Measurements from ENCODE around the gene LDLRAP1. TPM values are rescaled to one million over a fixed set of nuclear protein-coding genes. Genes with fewer than 3 reads are reported as not detected.

Gene LDLRAP1
- total and polyA plus RNA-seq, 2 experiments from 2014 or later, result 23.6 to 26.9 TPM

- H3F3A ChIP-seq (ENCODE audit: insufficient read depth), result no peaks in the 10 kb centered on the region
- H3K4me3 ChIP-seq, result no peak overlapping the region
- in situ Hi-C loops (cut with MboI), result loop anchor here (10.0 kb wide), 1 partner anchor 109 kb away; no protein-coding TSS in a partner anchor
- no peak for DNase-seq
- H3K4me1 ChIP-seq (ENCODE audit: insufficient read depth), result no peaks in the 10 kb centered on the region
- TF ChIP-seq EZH2phosphoT487 (IDR thresholded peaks at IDR 0.05; ENCODE audit: insufficient read depth, low read depth), result no peak
- no peak for TF ChIP-seq EZH2 (IDR thresholded peaks at IDR 0.05; ENCODE audit: insufficient read depth, poor library complexity, severe bottlenecking)
- H3K36me3 ChIP-seq (ENCODE audit: low read depth), result no peaks in the 10 kb centered on the region
- H3K27ac ChIP-seq, result no peak overlapping the region
- no peaks in the 10 kb centered on the region for H3K9me2 ChIP-seq (ENCODE audit: insufficient read depth)
- no peak overlapping the region for H3K9ac ChIP-seq
- H3K4me2 ChIP-seq (ENCODE audit: unreplicated experiment), result no peak overlapping the region
- 80 to 87% methylated on average over 4 of the region's 4 CpGs for WGBS, 2 experiments (ENCODE audit: low coverage in 1 of 2, low lambda C conversion rate in 2 of 2, missing lambda C conversion rate in 2 of 2)
- H2AFZ ChIP-seq, result no peak overlapping the region
- H3K79me2 ChIP-seq (ENCODE audit: insufficient read depth), result no peaks in the 10 kb centered on the region
- H3K27me3 ChIP-seq (replicated peaks; ENCODE audit: insufficient read depth), result no peaks in the 10 kb centered on the region
- H4K20me1 ChIP-seq (ENCODE audit: insufficient read depth), result no peaks in the 10 kb centered on the region
- no peaks in the 10 kb centered on the region for H3K9me3 ChIP-seq (ENCODE audit: low read depth)
Measured at GRCh38 chr1:25513666-25514065, 29.7 kb upstream of the LDLRAP1 start.

- Histone ChIP-seq H3K4me1 (ENCODE audit: insufficient read depth) (no peaks in the 10 kb centered on the region), H3K36me3 (ENCODE audit: low read depth) (no peaks in the 10 kb centered on the region), H3K27me3 (replicated peaks; ENCODE audit: insufficient read depth) (no peaks in the 10 kb centered on the region), H3K9me2 (ENCODE audit: insufficient read depth) (no peaks in the 10 kb centered on the region), H3K4me2 (ENCODE audit: unreplicated experiment) (no peak overlapping the region), H3K9me3 (ENCODE audit: low read depth) (no peaks in the 10 kb centered on the region), H3K4me3 (no peak overlapping the region), H2AFZ (no peak overlapping the region), H4K20me1 (ENCODE audit: insufficient read depth) (no peaks in the 10 kb centered on the region), H3K27ac (no peak overlapping the region), H3K9ac (no peak overlapping the region), H3F3A (ENCODE audit: insufficient read depth) (peaks cover 3% of the 10 kb centered on the region; the same call in 1 of the 2 replicates), H3K79me2 (ENCODE audit: insufficient read depth) (no peaks in the 10 kb centered on the region)
- TF ChIP-seq EZH2 (IDR thresholded peaks at IDR 0.05; ENCODE audit: insufficient read depth, poor library complexity, severe bottlenecking) (no peak), EZH2phosphoT487 (IDR thresholded peaks at IDR 0.05; ENCODE audit: insufficient read depth, low read depth) (no peak)
- DNase-seq, result no peak
- WGBS, 2 experiments (ENCODE audit: low coverage in 1 of 2, low lambda C conversion rate in 2 of 2, missing lambda C conversion rate in 2 of 2), result 78 to 80% methylated on average over 6 of the region's 6 CpGs
- in situ Hi-C loops (cut with MboI), result loop anchor here (10.0 kb wide), 1 partner anchor 110 kb away; no protein-coding TSS in a partner anchor
Measured at GRCh38 chr1:25515033-25515432, 28.4 kb upstream of the LDLRAP1 start.

- Histone ChIP-seq H3K9ac (no peak overlapping the region), H3K79me2 (ENCODE audit: insufficient read depth) (no peaks in the 10 kb centered on the region), H3K4me1 (ENCODE audit: insufficient read depth) (no peaks in the 10 kb centered on the region), H3K27ac (no peak overlapping the region), H3K9me2 (ENCODE audit: insufficient read depth) (no peaks in the 10 kb centered on the region), H3K9me3 (ENCODE audit: low read depth) (no peaks in the 10 kb centered on the region), H2AFZ (no peak overlapping the region), H3K36me3 (ENCODE audit: low read depth) (no peaks in the 10 kb centered on the region), H3K27me3 (replicated peaks; ENCODE audit: insufficient read depth) (no peaks in the 10 kb centered on the region), H3K4me2 (ENCODE audit: unreplicated experiment) (no peak overlapping the region), H3F3A (ENCODE audit: insufficient read depth) (peaks cover 6% of the 10 kb centered on the region; the same call in 1 of the 2 replicates), H4K20me1 (ENCODE audit: insufficient read depth) (no peaks in the 10 kb centered on the region), H3K4me3 (no peak overlapping the region)
- in situ Hi-C loops (cut with MboI), result loop anchor here (10.0 kb wide), 1 partner anchor 112 kb away; no protein-coding TSS in a partner anchor
- no peak for DNase-seq
- TF ChIP-seq EZH2 (IDR thresholded peaks at IDR 0.05; ENCODE audit: insufficient read depth, poor library complexity, severe bottlenecking), result no peak
- TF ChIP-seq EZH2phosphoT487 (IDR thresholded peaks at IDR 0.05; ENCODE audit: insufficient read depth, low read depth), result no peak
- WGBS, 2 experiments (ENCODE audit: low coverage in 1 of 2, low lambda C conversion rate in 2 of 2, missing lambda C conversion rate in 2 of 2), result 40 to 47% methylated on average over 3 of the region's 3 CpGs
Measured at GRCh38 chr1:25516686-25517085, 26.7 kb upstream of the LDLRAP1 start.

- no peaks in the 10 kb centered on the region for H3K9me3 ChIP-seq (ENCODE audit: low read depth)
- 83 to 85% methylated on average over 33 of the region's 33 CpGs for WGBS, 2 experiments (ENCODE audit: low coverage in 1 of 2, low lambda C conversion rate in 2 of 2, missing lambda C conversion rate in 2 of 2)
- H2AFZ ChIP-seq, result no peak overlapping the region
- no peaks in the 10 kb centered on the region for H4K20me1 ChIP-seq (ENCODE audit: insufficient read depth)
- H3K4me1 ChIP-seq (ENCODE audit: insufficient read depth), result no peaks in the 10 kb centered on the region
- H3K79me2 ChIP-seq (ENCODE audit: insufficient read depth), result no peaks in the 10 kb centered on the region
- H3K9me2 ChIP-seq (ENCODE audit: insufficient read depth), result no peaks in the 10 kb centered on the region
- in situ Hi-C loops (cut with MboI), result loop anchor here (10.0 kb wide), 1 partner anchor 113 kb away; no protein-coding TSS in a partner anchor
- H3K27me3 ChIP-seq (replicated peaks; ENCODE audit: insufficient read depth), result no peaks in the 10 kb centered on the region
- peaks cover 6% of the 10 kb centered on the region; the same call in 1 of the 2 replicates for H3F3A ChIP-seq (ENCODE audit: insufficient read depth)
- no peak for DNase-seq
- TF ChIP-seq EZH2 (IDR thresholded peaks at IDR 0.05; ENCODE audit: insufficient read depth, poor library complexity, severe bottlenecking) (no peak), EZH2phosphoT487 (IDR thresholded peaks at IDR 0.05; ENCODE audit: insufficient read depth, low read depth) (no peak)
- H3K27ac ChIP-seq, result no peak overlapping the region
- no peak overlapping the region for H3K4me3 ChIP-seq
- H3K4me2 ChIP-seq (ENCODE audit: unreplicated experiment), result no peak overlapping the region
- no peak overlapping the region for H3K9ac ChIP-seq
- H3K36me3 ChIP-seq (ENCODE audit: low read depth), result no peaks in the 10 kb centered on the region
Measured at GRCh38 chr1:25517476-25518394, 25.7 kb upstream of the LDLRAP1 start.

Data from GM23248 (cell line).